Left lung (tissue), 10 donors: ENCODE results near the gene GRM7. TPM values are rescaled to one million over a fixed set of nuclear protein-coding genes. Genes with fewer than 3 reads are reported as not detected.

Experiments used
- ATAC-seq: fragments of 200-7000 bp; cut with Tn5 transposase; one replicate; pipeline ENCODE4 v1.9.1; 2020; ENCODE audit warnings: moderate library complexity
- DNase-seq, 4 donors: peaks; one replicate each; pipeline ENCODE4 v3.0.0-alpha.2; 2013 to 2020
- H3K27ac ChIP-seq, 2 donors: fragments of 200-600 bp; sonication (generic) in 1 of 2; one replicate each; pipeline versions ENCODE4 v1.5.0 to v1.8.0; 2020 to 2021
- H3K27me3 ChIP-seq, 2 donors: fragments of 200-600 bp; sonication (generic) in 1 of 2; one replicate each; pipeline versions ENCODE4 v1.5.0 to v1.8.0; 2020 to 2021
- H3K36me3 ChIP-seq, 2 donors: fragments of 200-600 bp; sonication (generic) in 1 of 2; one replicate each; pipeline versions ENCODE4 v1.5.0 to v1.8.0; 2020 to 2021
- H3K4me1 ChIP-seq, 2 donors: fragments of 200-600 bp; one replicate each; pipeline ENCODE4 v1.8.0; 2021
- H3K4me3 ChIP-seq, 2 donors: fragments of 200-600 bp; sonication (generic) in 1 of 2; one replicate each; pipeline versions ENCODE4 v1.5.0 to v1.8.0; 2020 to 2021; ENCODE audit warnings: mild to moderate bottlenecking in 1 of 2
- H3K9me3 ChIP-seq, 2 donors: fragments of 200-600 bp; sonication (generic) in 1 of 2; one replicate each; pipeline versions ENCODE4 v1.5.0 to v1.8.0; 2020 to 2021
- intact Hi-C, 2 donors: fragments of 100-400 bp; cut with DNase I; formaldehyde crosslinking; loops; one replicate each; pipeline versions ENCODE4 v1.11.2 to v1.14.2; 2022
- polyA plus RNA-seq, 6 donors: library from polyadenylated mRNA; unstranded; fragments of 120-200 nt; gene quantifications; one replicate each; pipeline ENCODE4 v1.2.1, GENCODE V29; 2013; ENCODE audit not compliant: insufficient read length in 6 of 6
- total RNA-seq, 2 donors: library from RNA; stranded (reverse); fragmentation: NEBNext Ultra II Directional; extraction: Animal tissue kit (Norgen Biotek cat#: 25700); gene quantifications; one replicate each; pipeline ENCODE4 v1.2.1, GENCODE V29; 2021
- TF ChIP-seq, protein P1 (sequence below), 2 donors: fragments of 200-600 bp; sonication (generic) in 1 of 2; IDR thresholded peaks; one replicate each; pipeline versions ENCODE4 v1.5.0 to v1.8.0; 2021; ENCODE audit warnings: antibody characterized with exemption in 2 of 2
- donor health status: DM: no; HTN: yes; CAD: no.
- donor health status: DM: no; HTN: no; CAD: no.

Gene GRM7
- total and polyA plus RNA-seq, 8 donors = 0.04 to 0.72 (median 0.27) TPM

DNA sequence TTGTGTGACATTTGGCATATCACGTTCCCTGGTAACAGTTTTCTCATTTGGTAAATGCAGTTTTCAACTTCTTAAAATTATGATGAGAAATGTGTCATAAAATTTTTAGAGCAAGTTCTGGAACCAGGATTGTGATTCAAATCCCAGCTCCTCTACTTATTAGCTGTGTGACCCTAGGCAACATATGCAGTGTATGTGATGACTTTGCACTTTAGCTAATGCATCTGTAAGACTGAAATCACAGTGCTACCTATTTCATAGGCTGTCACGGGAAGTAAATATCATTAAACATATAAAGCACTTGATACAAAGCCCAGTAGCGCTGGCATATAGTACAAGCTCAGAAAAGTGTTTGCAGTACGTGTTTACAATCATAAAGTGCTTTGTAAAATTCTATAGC lies 419.4 kb downstream of the GRM7 start:
- TF ChIP-seq, protein P1, sequence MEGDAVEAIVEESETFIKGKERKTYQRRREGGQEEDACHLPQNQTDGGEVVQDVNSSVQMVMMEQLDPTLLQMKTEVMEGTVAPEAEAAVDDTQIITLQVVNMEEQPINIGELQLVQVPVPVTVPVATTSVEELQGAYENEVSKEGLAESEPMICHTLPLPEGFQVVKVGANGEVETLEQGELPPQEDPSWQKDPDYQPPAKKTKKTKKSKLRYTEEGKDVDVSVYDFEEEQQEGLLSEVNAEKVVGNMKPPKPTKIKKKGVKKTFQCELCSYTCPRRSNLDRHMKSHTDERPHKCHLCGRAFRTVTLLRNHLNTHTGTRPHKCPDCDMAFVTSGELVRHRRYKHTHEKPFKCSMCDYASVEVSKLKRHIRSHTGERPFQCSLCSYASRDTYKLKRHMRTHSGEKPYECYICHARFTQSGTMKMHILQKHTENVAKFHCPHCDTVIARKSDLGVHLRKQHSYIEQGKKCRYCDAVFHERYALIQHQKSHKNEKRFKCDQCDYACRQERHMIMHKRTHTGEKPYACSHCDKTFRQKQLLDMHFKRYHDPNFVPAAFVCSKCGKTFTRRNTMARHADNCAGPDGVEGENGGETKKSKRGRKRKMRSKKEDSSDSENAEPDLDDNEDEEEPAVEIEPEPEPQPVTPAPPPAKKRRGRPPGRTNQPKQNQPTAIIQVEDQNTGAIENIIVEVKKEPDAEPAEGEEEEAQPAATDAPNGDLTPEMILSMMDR (IDR thresholded peaks at IDR 0.05) = no peak
- no peak for DNase-seq
- Histone ChIP-seq H3K9me3 (no peaks in the 10 kb centered on the region), H3K4me1 (no peaks in the 10 kb centered on the region), H3K27ac (no peak overlapping the region), H3K4me3 (no peak overlapping the region), H3K27me3 (no peaks in the 10 kb centered on the region), H3K36me3 (no peaks in the 10 kb centered on the region)
- ATAC-seq = no peak
- intact Hi-C loops = no loop called here

DNA sequence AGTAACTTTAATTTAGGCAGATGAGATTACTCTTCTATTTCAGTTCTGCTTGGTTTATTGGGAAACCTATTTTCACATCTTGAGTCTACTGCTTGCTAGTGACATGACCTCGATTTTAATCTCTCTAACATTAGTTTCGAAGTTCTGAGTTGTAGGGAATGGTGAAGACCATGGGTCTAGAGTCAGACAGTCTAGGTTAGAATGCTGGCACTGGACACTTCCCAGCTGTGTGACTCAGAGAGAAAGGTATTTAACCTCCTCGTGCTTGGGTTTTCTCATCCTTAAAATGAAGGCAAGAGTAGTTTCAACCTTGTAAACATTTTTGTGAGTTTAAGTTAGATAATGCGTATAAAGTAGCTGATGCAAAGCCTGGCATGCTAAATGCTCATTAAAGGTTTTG lies 422.1 kb downstream of the GRM7 start:
- intact Hi-C loops = no loop called here

DNA sequence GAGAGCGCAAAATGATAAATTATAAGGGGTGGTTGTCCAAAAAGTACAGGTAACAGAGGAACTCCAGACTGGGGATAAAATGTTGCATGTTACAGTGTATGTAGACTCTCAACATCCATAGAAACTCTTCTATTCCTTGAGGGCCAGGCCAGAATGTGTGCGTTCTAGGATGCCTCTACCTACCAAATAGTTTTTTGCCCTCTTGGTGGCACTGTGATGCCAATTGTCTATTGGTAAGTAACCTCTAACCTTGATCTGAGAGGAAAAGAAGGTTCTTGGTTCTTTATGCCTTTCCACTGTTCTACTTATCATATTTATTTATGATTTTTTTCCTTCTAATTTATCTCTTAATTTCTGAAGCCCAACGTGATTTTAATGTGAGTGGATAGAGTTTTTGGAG lies 424.6 kb downstream of the GRM7 start:
- ATAC-seq = peak; percentile 76
- TF ChIP-seq, protein P1 (IDR thresholded peaks at IDR 0.05) = peak; percentile 10 to 19
- intact Hi-C loops = no loop called here
- Histone ChIP-seq H3K27me3 (no peaks in the 10 kb centered on the region), H3K36me3 (no peaks in the 10 kb centered on the region), H3K4me1 (no peaks in the 10 kb centered on the region), H3K27ac (no peak overlapping the region), H3K9me3 (no peaks in the 10 kb centered on the region), H3K4me3 (no peak overlapping the region)
- DNase-seq = no peak

More for the DNA sequence above, 422.1 kb downstream of the GRM7 start:
- no peak overlapping the region for H3K4me3 ChIP-seq
- TF ChIP-seq, protein P1 (IDR thresholded peaks at IDR 0.05) = no peak
- no peak for ATAC-seq
- H3K27me3 ChIP-seq = no peaks in the 10 kb centered on the region
- no peak overlapping the region for H3K27ac ChIP-seq
- no peaks in the 10 kb centered on the region for H3K9me3 ChIP-seq
- no peak for DNase-seq
- no peaks in the 10 kb centered on the region for H3K36me3 ChIP-seq
- no peaks in the 10 kb centered on the region for H3K4me1 ChIP-seq

DNA sequence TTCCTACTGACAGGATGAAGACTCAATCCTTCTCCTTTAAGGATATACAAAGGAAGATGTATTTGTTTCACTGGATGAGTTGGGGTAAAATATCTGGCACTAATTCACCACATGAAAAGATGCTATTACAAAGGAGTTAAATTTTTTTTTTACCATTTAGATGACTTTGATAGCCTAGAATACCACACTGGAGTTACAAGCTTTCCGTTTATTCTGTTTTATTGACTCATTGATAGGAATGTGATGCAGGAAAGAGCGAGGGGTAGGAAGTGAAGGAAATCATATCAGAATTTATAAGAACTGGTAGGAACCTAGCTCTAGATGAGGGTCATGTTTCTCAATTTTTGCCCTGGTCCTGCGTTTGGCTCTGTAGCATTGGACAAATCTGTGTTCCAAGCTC lies 427.2 kb downstream of the GRM7 start:
- no peak for ATAC-seq
- intact Hi-C loops = no loop called here
- H3K4me1 ChIP-seq = peaks cover 0 to 2% of the 10 kb centered on the region in 2 donors
- TF ChIP-seq, protein P1 (IDR thresholded peaks at IDR 0.05) = no peak
- H3K36me3 ChIP-seq = no peaks in the 10 kb centered on the region
- H3K4me3 ChIP-seq = no peak overlapping the region
- no peak overlapping the region for H3K27ac ChIP-seq
- DNase-seq = no peak
- no peaks in the 10 kb centered on the region for H3K27me3 ChIP-seq
- H3K9me3 ChIP-seq = no peaks in the 10 kb centered on the region

DNA sequence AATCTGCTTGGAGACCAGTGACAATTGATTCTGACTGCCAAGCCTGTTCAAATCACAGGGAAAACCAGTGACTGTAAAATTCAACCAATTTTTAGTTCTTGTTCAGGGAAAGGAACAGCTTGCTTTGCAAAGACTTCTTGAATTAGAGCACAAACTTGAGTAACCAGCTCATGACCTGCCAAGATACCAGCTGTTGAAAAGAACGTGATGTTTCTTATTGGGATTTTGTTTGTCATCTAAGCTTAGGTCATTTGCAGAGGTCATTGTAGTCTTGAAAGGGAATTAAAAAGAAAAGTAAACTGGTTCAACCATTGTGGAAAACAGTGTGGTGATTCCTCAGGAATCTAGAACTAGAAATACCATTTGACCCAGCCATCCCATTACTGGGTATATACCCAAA lies 428.2 kb downstream of the GRM7 start:
- TF ChIP-seq, protein P1 (IDR thresholded peaks at IDR 0.05) = no peak
- intact Hi-C loops = no loop called here
- Histone ChIP-seq H3K36me3 (no peaks in the 10 kb centered on the region), H3K4me3 (no peak overlapping the region), H3K27ac (no peak overlapping the region), H3K4me1 (peaks cover 0 to 2% of the 10 kb centered on the region in 2 donors), H3K9me3 (no peaks in the 10 kb centered on the region), H3K27me3 (no peaks in the 10 kb centered on the region)
- ATAC-seq (no peak), DNase-seq (peak in 1 of 4 donors; percentile 45)
